PC-9 (cell line): ENCODE measurements around the gene RBFOX1. TPM values are rescaled to one million over a fixed set of nuclear protein-coding genes. Genes with fewer than 3 reads are reported as not detected.

ENCODE experiments used
- BruUV-seq: library from RNA; stranded (reverse); fragments of 400-500 nt; replicated peaks from 2 replicates; lab custom pipeline; 2021; lab: Mats Ljungman, UMichigan
- CTCF ChIA-PET: fragments of 300-600 bp; sonication (Branson Sonifier 250); formaldehyde crosslinking; loops from one replicate; lab custom pipeline; 2022; ENCODE audit warnings: antibody characterized with exemption; lab: Charles Lee
- POLR2A ChIA-PET: fragments of 300-600 bp; sonication (Branson Sonifier 250); formaldehyde crosslinking; loops from one replicate; lab custom pipeline; 2022; ENCODE audit warnings: antibody characterized with exemption; ENCODE audit not compliant: unreplicated experiment; lab: Charles Lee
- DNase-seq, 2 experiments: peaks; one replicate each; pipeline versions ENCODE4 v3.0.0 to v3.0.0-alpha.2; 2015 to 2022; ENCODE audit warnings: mixed read lengths in 1 of 2
- H2AFZ ChIP-seq: fragments of 200-600 bp; sonication (generic); 2 replicates; pipeline ENCODE4 v1.8.1; 2017; ENCODE audit warnings: antibody characterized with exemption
- H3F3A ChIP-seq: fragments of 200-600 bp; sonication (generic); 2 replicates; pipeline ENCODE4 v1.8.1; 2017; ENCODE audit warnings: antibody characterized with exemption, mild to moderate bottlenecking, low read depth; ENCODE audit not compliant: insufficient read depth
- H3K27ac ChIP-seq: fragments of 200-600 bp; sonication (generic); 2 replicates; pipeline ENCODE4 v1.6.1; 2016; ENCODE audit warnings: mixed run types
- H3K27me3 ChIP-seq: fragments of 200-600 bp; sonication (generic); 2 replicates; pipeline ENCODE4 v1.6.1; 2016; ENCODE audit warnings: low read depth, mixed run types; ENCODE audit not compliant: insufficient read depth
- H3K36me3 ChIP-seq: fragments of 200-600 bp; sonication (generic); 2 replicates; pipeline ENCODE4 v1.6.1; 2016; ENCODE audit warnings: low read depth, mixed run types
- H3K4me1 ChIP-seq: fragments of 200-600 bp; sonication (generic); replicated peaks from 2 replicates; pipeline ENCODE4 v1.6.1; 2016; ENCODE audit warnings: mixed run types; ENCODE audit not compliant: insufficient read depth
- H3K4me2 ChIP-seq: fragments of 200-600 bp; sonication (generic); 2 replicates; pipeline ENCODE4 v1.6.1; 2017; ENCODE audit warnings: mixed run types
- H3K4me3 ChIP-seq: fragments of 200-600 bp; sonication (generic); 2 replicates; pipeline ENCODE4 v1.6.1; 2016; ENCODE audit warnings: mixed run types
- H3K79me2 ChIP-seq: fragments of 200-600 bp; sonication (generic); 2 replicates; pipeline ENCODE4 v1.6.1; 2017; ENCODE audit warnings: low read depth, mixed run types
- H3K9me2 ChIP-seq: fragments of 200-600 bp; sonication (generic); 2 replicates; pipeline ENCODE4 v1.8.1; 2017; ENCODE audit warnings: mild to moderate bottlenecking; ENCODE audit not compliant: insufficient read depth
- H3K9me3 ChIP-seq: fragments of 200-600 bp; sonication (generic); 2 replicates; pipeline ENCODE4 v1.8.1; 2016; ENCODE audit warnings: low read depth; ENCODE audit not compliant: insufficient read depth
- H4K20me1 ChIP-seq: fragments of 200-600 bp; sonication (generic); 2 replicates; pipeline ENCODE4 v1.8.1; 2017; ENCODE audit not compliant: insufficient read depth
- CTCF ChIP-seq: fragments of 200-600 bp; sonication (generic); conservative IDR thresholded peaks from 2 replicates; pipeline ENCODE4 v1.6.1; 2017; ENCODE audit warnings: mixed run types, antibody characterized with exemption, mild to moderate bottlenecking, moderate library complexity
- EZH2 ChIP-seq: fragments of 200-600 bp; sonication (generic); IDR thresholded peaks from 2 replicates; pipeline ENCODE4 v1.8.0; 2017; ENCODE audit warnings: antibody characterized with exemption, low read depth
- intact Hi-C: fragments of 100-400 bp; cut with micrococcal nuclease; formaldehyde crosslinking; loops from one replicate; pipeline ENCODE4 v1.10.0; 2022; ENCODE audit not compliant: unreplicated experiment
- total RNA-seq: library from RNA; stranded (reverse); gene quantifications from 2 replicates; pipeline ENCODE4 v1.2.3, GENCODE V29; 2021

RBFOX1 gene
- total RNA-seq, 1 experiment from 2014 or later: not detected

DNA sequence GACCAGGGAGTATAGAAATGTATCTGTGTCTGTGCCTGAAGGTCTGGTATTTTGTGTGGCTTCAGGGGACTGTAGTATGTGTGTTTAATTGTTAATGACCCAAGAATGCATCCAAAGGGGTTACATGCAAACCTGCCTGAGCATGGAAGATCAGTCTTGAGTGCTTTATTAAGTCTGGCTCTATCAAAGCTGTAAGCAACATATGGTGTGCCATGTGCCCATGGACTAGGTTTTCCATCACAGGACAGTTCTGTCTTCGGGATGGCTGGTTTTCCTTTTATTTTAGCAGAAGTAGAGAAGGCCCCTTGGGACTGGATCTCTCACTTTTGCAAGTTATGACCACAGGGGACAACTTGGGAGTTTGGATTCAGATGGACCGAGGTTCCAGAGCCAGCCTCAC lies 18.2 kb downstream of the RBFOX1 start:
- ChIA-PET CTCF (no interaction called here), POLR2A (no interaction called here)
- DNase-seq: no peak
- Histone ChIP-seq H3K79me2 (no peaks in the 10 kb centered on the region), H3K9me2 (no peaks in the 10 kb centered on the region), H3K4me2 (no peak overlapping the region), H3F3A (no peaks in the 10 kb centered on the region), H4K20me1 (no peaks in the 10 kb centered on the region), H3K4me3 (no peak overlapping the region), H2AFZ (no peak overlapping the region), H3K27me3 (peaks cover 19% of the 10 kb centered on the region; the same call in 1 of the 2 replicates), H3K9me3 (no peaks in the 10 kb centered on the region), H3K27ac (no peak overlapping the region), H3K36me3 (no peaks in the 10 kb centered on the region), H3K4me1 (no peaks in the 10 kb centered on the region)
- intact Hi-C loops: no loop called here
- no TSS peak for BruUV-seq
- TF ChIP-seq EZH2: no peak
- TF ChIP-seq CTCF: no peak

GRCh38 chr16:7351610-7352510 lies 19.2 kb downstream of the RBFOX1 start:
- Histone ChIP-seq H3K4me3 (no peak overlapping the region), H3K9me2 (no peaks in the 10 kb centered on the region), H3K4me2 (no peak overlapping the region), H3K36me3 (no peaks in the 10 kb centered on the region), H3F3A (no peaks in the 10 kb centered on the region), H3K4me1 (no peaks in the 10 kb centered on the region), H3K9me3 (no peaks in the 10 kb centered on the region), H3K27ac (no peak overlapping the region), H3K79me2 (no peaks in the 10 kb centered on the region), H2AFZ (no peak overlapping the region), H3K27me3 (peaks cover 19% of the 10 kb centered on the region; the same call in 1 of the 2 replicates), H4K20me1 (no peaks in the 10 kb centered on the region)
- BruUV-seq: no TSS peak
- ChIA-PET CTCF (no interaction called here), POLR2A (no interaction called here)
- intact Hi-C loops: no loop called here
- DNase-seq: no peak
- TF ChIP-seq EZH2: no peak
- TF ChIP-seq CTCF: no peak

- Histone ChIP-seq H3K27me3 (peaks cover 5% of the 10 kb centered on the region; the same call in 1 of the 2 replicates), H3F3A (no peaks in the 10 kb centered on the region), H4K20me1 (no peaks in the 10 kb centered on the region), H3K4me1 (no peaks in the 10 kb centered on the region), H3K36me3 (no peaks in the 10 kb centered on the region), H3K4me3 (no peak overlapping the region), H2AFZ (no peak overlapping the region), H3K4me2 (no peak overlapping the region), H3K9me3 (no peaks in the 10 kb centered on the region), H3K9me2 (no peaks in the 10 kb centered on the region), H3K27ac (no peak overlapping the region), H3K79me2 (no peaks in the 10 kb centered on the region)
- CTCF ChIA-PET: no interaction called here
- POLR2A ChIA-PET: no interaction called here
- no peak for DNase-seq
- TF ChIP-seq CTCF (no peak), EZH2 (no peak)
- intact Hi-C loops: no loop called here
- BruUV-seq: no TSS peak
Measured at GRCh38 chr16:7355758-7356157, 23.1 kb downstream of the RBFOX1 start.
